HEK293 (cell line): ENCODE data around the gene KDM5C.
A peak's percentile ranks its signal among the peaks of the same experiment; 100 is the strongest.

Experiments used
- CTCF ChIA-PET: fragments of 350-600 bp; formaldehyde crosslinking; extraction: SDS; loops from one replicate; lab custom pipeline; 2021; ENCODE audit warnings: antibody characterized with exemption; lab: Yijun Ruan, JAX
- POLR2A ChIA-PET: fragments of 300-600 bp; formaldehyde crosslinking; extraction: SDS; loops from one replicate; lab custom pipeline; 2020; ENCODE audit warnings: antibody characterized with exemption, inconsistent platforms; lab: Yijun Ruan, JAX
- H3K27ac ChIP-seq: fragments of 200-500 bp; sonication (Bioruptor generic); 2 replicates; pipeline ENCODE4 v1.5.1; 2014; ENCODE audit warnings: low read depth, low read length, control low read depth, inconsistent platforms; ENCODE audit errors: extremely low read depth
- H3K36me3 ChIP-seq, 2 experiments: fragments of 200-500 bp in 1 of 2; sonication (Bioruptor generic) in 1 of 2; 1 replicate in 1 of 2; 2 replicates in 1 of 2; pipeline ENCODE4 v1.5.1; 2014 to 2017; ENCODE audit warnings: inconsistent platforms in 2 of 2, low read length in 2 of 2; ENCODE audit not compliant: control insufficient read depth in 2 of 2, insufficient read depth in 1 of 2
- H3K4me1 ChIP-seq: fragments of 200-500 bp; sonication (Bioruptor generic); 2 replicates; pipeline ENCODE4 v1.5.1; 2014; ENCODE audit warnings: mild to moderate bottlenecking, low read length, inconsistent platforms; ENCODE audit not compliant: control insufficient read depth, insufficient read depth
- H3K4me3 ChIP-seq: 2 replicates; pipeline ENCODE4 v1.5.1; 2011; ENCODE audit warnings: low read depth, mild to moderate bottlenecking, control low read depth, low read length, moderate library complexity
- H3K9me3 ChIP-seq: fragments of 200-500 bp; sonication (Bioruptor generic); 2 replicates; pipeline ENCODE4 v1.5.1; 2014; ENCODE audit warnings: low read depth, low read length, inconsistent platforms; ENCODE audit not compliant: control insufficient read depth, insufficient read depth
- EGR2 ChIP-seq: fragments of 450-650 bp; formaldehyde crosslinking; IDR thresholded peaks from 2 replicates; pipeline ENCODE4 v1.5.1; 2016; ENCODE audit warnings: low read depth, missing biosample characterization, missing genetic modification characterization
- GLIS1 ChIP-seq: fragments of 450-650 bp; formaldehyde crosslinking; IDR thresholded peaks from 2 replicates; pipeline ENCODE4 v1.5.1; 2016; ENCODE audit warnings: missing biosample characterization, missing genetic modification characterization
- KLF1 ChIP-seq: fragments of 450-650 bp; formaldehyde crosslinking; IDR thresholded peaks from 2 replicates; pipeline ENCODE4 v1.5.1; 2016; ENCODE audit warnings: missing biosample characterization, missing genetic modification characterization
- KLF16 ChIP-seq: fragments of 450-650 bp; formaldehyde crosslinking; IDR thresholded peaks from 2 replicates; pipeline ENCODE4 v1.5.1; 2017; ENCODE audit warnings: missing biosample characterization, missing genetic modification characterization
- PRDM6 ChIP-seq: fragments of 450-650 bp; formaldehyde crosslinking; IDR thresholded peaks from 2 replicates; pipeline ENCODE4 v1.5.1; 2017; ENCODE audit warnings: missing biosample characterization, missing genetic modification characterization
- TCF7L2 ChIP-seq: IDR thresholded peaks from 2 replicates; pipeline ENCODE4 v1.6.1; 2011; ENCODE audit warnings: low read depth, mild to moderate bottlenecking, inconsistent platforms, low read length, moderate library complexity, borderline replicate concordance
- ZBTB11 ChIP-seq: fragments of 450-650 bp; formaldehyde crosslinking; conservative IDR thresholded peaks from 2 replicates; pipeline ENCODE4 v1.5.1; 2016; ENCODE audit warnings: low read depth, missing biosample characterization, missing genetic modification characterization
- ZBTB17 ChIP-seq: fragments of 450-650 bp; formaldehyde crosslinking; IDR thresholded peaks from 2 replicates; pipeline ENCODE4 v1.5.1; 2016; ENCODE audit warnings: missing biosample characterization, missing genetic modification characterization
- ZIC2 ChIP-seq: fragments of 450-650 bp; formaldehyde crosslinking; IDR thresholded peaks from 2 replicates; pipeline ENCODE4 v1.5.1; 2016; ENCODE audit warnings: missing biosample characterization, missing genetic modification characterization
- ZNF341 ChIP-seq: fragments of 450-650 bp; formaldehyde crosslinking; IDR thresholded peaks from 2 replicates; pipeline ENCODE4; 2016; ENCODE audit warnings: low read depth, missing biosample characterization, missing genetic modification characterization
- ZNF423 ChIP-seq: fragments of 450-650 bp; formaldehyde crosslinking; IDR thresholded peaks from 2 replicates; pipeline ENCODE4 v1.5.1; 2016; ENCODE audit warnings: missing biosample characterization, missing genetic modification characterization
- ZNF501 ChIP-seq: fragments of 450-650 bp; formaldehyde crosslinking; IDR thresholded peaks from 2 replicates; pipeline ENCODE4 v1.5.1; 2016; ENCODE audit warnings: missing biosample characterization, missing genetic modification characterization
- ZNF664 ChIP-seq: fragments of 450-650 bp; formaldehyde crosslinking; IDR thresholded peaks from 2 replicates; pipeline ENCODE4 v1.5.1; 2016; ENCODE audit warnings: missing biosample characterization, missing genetic modification characterization
- ZNF791 ChIP-seq: fragments of 450-650 bp; formaldehyde crosslinking; IDR thresholded peaks from 2 replicates; pipeline ENCODE4 v1.5.1; 2016; ENCODE audit warnings: missing biosample characterization, missing genetic modification characterization

The KDM5C gene

GRCh38 chrX:53260836-53261235, 35.8 kb upstream of the KDM5C start:
- ChIA-PET POLR2A (no interaction called here), CTCF (interaction anchor here (1.1 kb wide), 1 partner anchor 24 kb away, joined by 5 read pairs; no protein-coding TSS in a partner anchor)
- no peak overlapping the region for H3K4me3 ChIP-seq
- H3K36me3 ChIP-seq: no peaks in the 10 kb centered on the region
- no peaks in the 10 kb centered on the region for H3K4me1 ChIP-seq
- no peak overlapping the region for H3K27ac ChIP-seq
- H3K9me3 ChIP-seq: no peaks in the 10 kb centered on the region
- peak; percentile 70 for TF ChIP-seq ZNF341 (tag by site-specific recombination)
- TF ChIP-seq KLF16 (tag by site-specific recombination): no peak

- Histone ChIP-seq H3K9me3 (no peaks in the 10 kb centered on the region), H3K36me3 (peaks cover 0 to 2% of the 10 kb centered on the region in 2 experiments; a peak in 1 of 3 replicates)
- TF ChIP-seq ZNF501 (tag by site-specific recombination) (no peak), ZNF664 (tag by site-specific recombination) (peak; percentile 71; the same call in 1 of the 2 replicates), ZNF791 (tag by site-specific recombination) (no peak), ZBTB11 (tag by site-specific recombination) (no peak)
- TF ChIP-seq, all 188 proteins: peak for 1
- Histone ChIP-seq H3K4me1 (no peaks in the 10 kb centered on the region), H3K4me3 (no peak overlapping the region), H3K27ac (no peak overlapping the region)
- CTCF ChIA-PET: interaction anchor here (0.6 to 2.6 kb wide), 4 partner anchors 13 to 175 kb away, joined by 3 to 11 read pairs (median 4); no protein-coding TSS in a partner anchor
- POLR2A ChIA-PET: no interaction called here
Measured at GRCh38 chrX:53257670-53258423, 32.8 kb upstream of the KDM5C start.

GRCh38 chrX:53257166-53257565, 32.2 kb upstream of the KDM5C start:
- peaks cover 0 to 4% of the 10 kb centered on the region in 2 experiments; a peak in 2 of 3 replicates for H3K36me3 ChIP-seq
- CTCF ChIA-PET: interaction anchor here (1.6 to 2.6 kb wide), 2 partner anchors 12 to 17 kb away, joined by 5 to 11 read pairs; no protein-coding TSS in a partner anchor
- POLR2A ChIA-PET: no interaction called here

DNA sequence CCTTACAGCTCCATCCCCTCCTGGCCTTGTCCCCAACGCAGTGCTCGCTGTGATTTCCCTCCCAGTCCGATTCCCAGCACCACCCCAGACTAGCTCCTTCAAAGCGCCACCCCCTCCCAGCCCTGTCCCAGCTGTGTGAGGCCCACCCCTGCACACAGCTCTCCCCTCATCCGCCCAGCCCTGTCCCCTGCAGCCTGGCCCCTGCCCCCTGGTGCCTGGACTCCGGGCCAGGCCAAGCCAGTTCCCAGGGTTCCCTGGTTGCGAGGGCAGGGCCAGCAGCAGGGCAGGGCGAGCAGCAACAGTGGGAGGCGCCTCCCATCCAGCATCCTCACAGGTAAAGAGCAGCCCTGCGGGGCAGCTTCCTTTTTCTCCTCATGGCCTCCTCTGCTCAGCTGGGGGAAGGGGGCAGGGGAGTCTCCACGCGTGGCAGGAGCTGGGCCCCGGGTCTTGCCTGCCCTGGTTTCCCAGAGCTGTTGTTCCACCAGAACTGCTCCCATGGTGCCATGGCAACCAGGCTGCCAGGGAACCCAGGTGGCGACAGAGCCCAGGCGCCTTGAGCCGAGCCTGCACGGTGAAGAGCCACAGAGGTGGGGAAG, 31.5 kb upstream of the KDM5C start:
- POLR2A ChIA-PET: interaction anchor here (0.7 kb wide), 1 partner anchor 43 kb away, joined by 3 read pairs; no protein-coding TSS in a partner anchor
- Histone ChIP-seq H3K4me3 (no peak overlapping the region), H3K27ac (no peak overlapping the region), H3K4me1 (no peaks in the 10 kb centered on the region), H3K9me3 (no peaks in the 10 kb centered on the region), H3K36me3 (peaks cover 0 to 4% of the 10 kb centered on the region in 2 experiments; a peak in 2 of 3 replicates)
- CTCF ChIA-PET: interaction anchor here (0.8 to 2.6 kb wide), 5 partner anchors 12 to 28 kb away, joined by 3 to 11 read pairs (median 3); partner anchors contain the start of gene IQSEC2
- no peak for TF ChIP-seq PRDM6
- peak; percentile 78 for TF ChIP-seq GLIS1 (tag by site-specific recombination)
- TF ChIP-seq ZBTB17 (tag by site-specific recombination): no peak
- peak; percentile 89 for TF ChIP-seq ZIC2 (tag by site-specific recombination)

More at GRCh38 chrX:53257166-53257565, 32.2 kb upstream of the KDM5C start:
- H3K4me3 ChIP-seq: no peak overlapping the region
- TF ChIP-seq EGR2 (tag by site-specific recombination) (peak; percentile 18; the same call in 1 of the 2 replicates), KLF1 (tag by site-specific recombination) (peak; percentile 46; the same call in 1 of the 2 replicates), ZNF423 (no peak), TCF7L2 (no peak)
- no peaks in the 10 kb centered on the region for H3K9me3 ChIP-seq
- no peaks in the 10 kb centered on the region for H3K4me1 ChIP-seq
- no peak overlapping the region for H3K27ac ChIP-seq
